Measurements from ENCODE around the gene REEP2. TPM values are rescaled to one million over a fixed set of nuclear protein-coding genes. Genes with fewer than 3 reads are reported as not detected.

REEP2 gene
- total and polyA plus RNA-seq, 11 donors = 1.6 to 11.2 (median 5.4) TPM

GRCh38 chr5:138444774-138445546 lies 6.1 kb downstream of the REEP2 start:
- Histone ChIP-seq H3K4me3 (no peak overlapping the region), H3K4me1 (peaks cover 0 to 10% (median 6%) of the 10 kb centered on the region in 12 donors), H3K27me3 (no peaks in the 10 kb centered on the region), H3K27ac (no peak overlapping the region), H3K9me3 (no peaks in the 10 kb centered on the region), H3K36me3 (no peaks in the 10 kb centered on the region)
- no peak for DNase-seq
- ATAC-seq = no peak
- no peak for TF ChIP-seq CTCF (IDR thresholded peaks at IDR 0.05)
- no peak for TF ChIP-seq POLR2A (IDR thresholded peaks at IDR 0.05)
- WGBS, 4 donors = 73 to 87% (median 81%) methylated on average over 12 to 22 of the region's 22 CpGs
- intact Hi-C loops (cut with DNase I) = no loop called here

- H3K4me3 ChIP-seq = no peak overlapping the region
- DNase-seq (no peak), ATAC-seq (no peak)
- no peaks in the 10 kb centered on the region for H3K27me3 ChIP-seq
- peaks cover 0 to 10% (median 7%) of the 10 kb centered on the region in 12 donors for H3K4me1 ChIP-seq
- no peaks in the 10 kb centered on the region for H3K9me3 ChIP-seq
- H3K27ac ChIP-seq = no peak overlapping the region
- intact Hi-C loops (cut with DNase I) = no loop called here
- no peak for TF ChIP-seq CTCF (IDR thresholded peaks at IDR 0.05)
- no peak for TF ChIP-seq POLR2A (IDR thresholded peaks at IDR 0.05)
- H3K36me3 ChIP-seq = no peaks in the 10 kb centered on the region
- WGBS, 4 donors = 83 to 89% (median 87%) methylated on average over 13 to 18 of the region's 18 CpGs
These were observed 6.9 kb downstream of the REEP2 start for GRCh38 chr5:138445547-138446271.

GRCh38 chr5:138448070-138448469 lies 9.2 kb downstream of the REEP2 start:
- WGBS, 4 donors = 88 to 91% (median 89%) methylated on average over 6 of the region's 6 CpGs
- intact Hi-C loops (cut with DNase I) = loop anchor here in 2 of 10 donors (2.0 kb wide), 1 partner anchor 55 kb away; no protein-coding TSS in a partner anchor
- ATAC-seq = no peak
- no peak overlapping the region for H3K27ac ChIP-seq
- H3K4me3 ChIP-seq = no peak overlapping the region
- no peak for DNase-seq
- H3K27me3 ChIP-seq = no peaks in the 10 kb centered on the region
- no peaks in the 10 kb centered on the region for H3K36me3 ChIP-seq
- TF ChIP-seq POLR2A (IDR thresholded peaks at IDR 0.05) (no peak), CTCF (IDR thresholded peaks at IDR 0.05) (no peak)
- H3K4me1 ChIP-seq = peaks cover 0 to 10% (median 7%) of the 10 kb centered on the region in 12 donors
- H3K9me3 ChIP-seq = no peaks in the 10 kb centered on the region

Measured in heart left ventricle (tissue), 16 donors.